Fibroblast of lung (primary cell): Measurements from ENCODE around the gene BIRC5. TPM values are rescaled to one million over a fixed set of nuclear protein-coding genes. Genes with fewer than 3 reads are reported as not detected.

ENCODE experiments used
- DNase-seq, 2 donors: peaks; one replicate each; pipeline versions ENCODE4 v3.0.0 to v3.0.0-alpha.2; 2010; ENCODE audit warnings: low read depth in 2 of 2
- H2AFZ ChIP-seq: 2 replicates; pipeline ENCODE4 v1.5.1; 2012; ENCODE audit warnings: low read length, control low read depth, inconsistent platforms
- H3K27ac ChIP-seq: 2 replicates; pipeline ENCODE4 v1.5.1; 2011; ENCODE audit warnings: low read length, control low read depth; ENCODE audit not compliant: insufficient read depth
- H3K27me3 ChIP-seq: 2 replicates; pipeline ENCODE4 v1.5.1; 2011; ENCODE audit warnings: mild to moderate bottlenecking, low read length; ENCODE audit not compliant: control insufficient read depth, insufficient read depth
- H3K36me3 ChIP-seq: 2 replicates; pipeline ENCODE4 v1.5.1; 2011; ENCODE audit warnings: low read length; ENCODE audit not compliant: control insufficient read depth, insufficient read depth
- H3K4me1 ChIP-seq: 2 replicates; pipeline ENCODE4 v1.5.1; 2011; ENCODE audit warnings: low read length; ENCODE audit not compliant: control insufficient read depth, insufficient read depth; ENCODE audit errors: extremely low read depth
- H3K4me2 ChIP-seq: 2 replicates; pipeline ENCODE4 v1.5.1; 2011; ENCODE audit warnings: low read length, control low read depth; ENCODE audit not compliant: insufficient read depth; ENCODE audit errors: extremely low read depth
- H3K4me3 ChIP-seq, 4 experiments: fragments of 200-600 bp in 1 of 4; sonication (generic) in 1 of 4; replicated peaks in 1 of 4; 2 replicates each; pipeline ENCODE4 v1.5.1; 2011 to 2016; ENCODE audit warnings: low read length in 4 of 4, low read depth in 3 of 4, mild to moderate bottlenecking in 3 of 4, control low read depth in 2 of 4, inconsistent platforms in 1 of 4, mixed read lengths in 1 of 4; ENCODE audit not compliant: insufficient read depth in 1 of 4; ENCODE audit errors: control extremely low read depth in 1 of 4
- H3K79me2 ChIP-seq: 2 replicates; pipeline ENCODE4 v1.5.1; 2012; ENCODE audit warnings: mild to moderate bottlenecking, low read length, inconsistent platforms; ENCODE audit not compliant: control insufficient read depth, insufficient read depth
- H3K9ac ChIP-seq: 2 replicates; pipeline ENCODE4 v1.5.1; 2011; ENCODE audit warnings: mild to moderate bottlenecking, low read length, control low read depth; ENCODE audit not compliant: insufficient read depth
- H3K9me3 ChIP-seq: 2 replicates; pipeline ENCODE4 v1.5.1; 2012; ENCODE audit warnings: low read depth, low read length; ENCODE audit not compliant: control insufficient read depth, insufficient read depth
- H4K20me1 ChIP-seq: 2 replicates; pipeline ENCODE4 v1.5.1; 2011; ENCODE audit warnings: low read length; ENCODE audit not compliant: control insufficient read depth, insufficient read depth; ENCODE audit errors: extremely low read depth
- CTCF ChIP-seq, 2 donors: IDR thresholded peaks in 1 of 2; conservative IDR thresholded peaks in 1 of 2; 1 replicate in 1 of 2; 2 replicates in 1 of 2; pipeline ENCODE4 v1.5.1; 2011 to 2012; ENCODE audit warnings: low read length in 2 of 2, control low read depth in 1 of 2, inconsistent platforms in 1 of 2, low read depth in 1 of 2, mild to moderate bottlenecking in 1 of 2
- EZH2 ChIP-seq: IDR thresholded peaks from 2 replicates; pipeline ENCODE4 v1.5.1; 2012; ENCODE audit warnings: low read length, control low read depth, mild to moderate bottlenecking; ENCODE audit errors: missing control alignments
- polyA plus RNA-seq, 2 donors: library from polyadenylated mRNA; depleted of rRNA in 1 of 2; stranded (reverse) in 1 of 2; unstranded in 1 of 2; fragments of >200 nt; gene quantifications; 2 replicates each; pipeline ENCODE4 v1.2.1, GENCODE V29; 2011 to 2012; ENCODE audit warnings: missing spikeins in 1 of 2
- total RNA-seq: library from RNA; depleted of rRNA; stranded (reverse); fragments of >200 nt; gene quantifications from 2 replicates; pipeline ENCODE4 v1.2.1, GENCODE V29; 2014

Gene BIRC5
- total and polyA plus RNA-seq, 2 donors (not counting 1 experiment from before 2014, with no cell fraction given) = 11.1 to 28.6 TPM

DNA sequence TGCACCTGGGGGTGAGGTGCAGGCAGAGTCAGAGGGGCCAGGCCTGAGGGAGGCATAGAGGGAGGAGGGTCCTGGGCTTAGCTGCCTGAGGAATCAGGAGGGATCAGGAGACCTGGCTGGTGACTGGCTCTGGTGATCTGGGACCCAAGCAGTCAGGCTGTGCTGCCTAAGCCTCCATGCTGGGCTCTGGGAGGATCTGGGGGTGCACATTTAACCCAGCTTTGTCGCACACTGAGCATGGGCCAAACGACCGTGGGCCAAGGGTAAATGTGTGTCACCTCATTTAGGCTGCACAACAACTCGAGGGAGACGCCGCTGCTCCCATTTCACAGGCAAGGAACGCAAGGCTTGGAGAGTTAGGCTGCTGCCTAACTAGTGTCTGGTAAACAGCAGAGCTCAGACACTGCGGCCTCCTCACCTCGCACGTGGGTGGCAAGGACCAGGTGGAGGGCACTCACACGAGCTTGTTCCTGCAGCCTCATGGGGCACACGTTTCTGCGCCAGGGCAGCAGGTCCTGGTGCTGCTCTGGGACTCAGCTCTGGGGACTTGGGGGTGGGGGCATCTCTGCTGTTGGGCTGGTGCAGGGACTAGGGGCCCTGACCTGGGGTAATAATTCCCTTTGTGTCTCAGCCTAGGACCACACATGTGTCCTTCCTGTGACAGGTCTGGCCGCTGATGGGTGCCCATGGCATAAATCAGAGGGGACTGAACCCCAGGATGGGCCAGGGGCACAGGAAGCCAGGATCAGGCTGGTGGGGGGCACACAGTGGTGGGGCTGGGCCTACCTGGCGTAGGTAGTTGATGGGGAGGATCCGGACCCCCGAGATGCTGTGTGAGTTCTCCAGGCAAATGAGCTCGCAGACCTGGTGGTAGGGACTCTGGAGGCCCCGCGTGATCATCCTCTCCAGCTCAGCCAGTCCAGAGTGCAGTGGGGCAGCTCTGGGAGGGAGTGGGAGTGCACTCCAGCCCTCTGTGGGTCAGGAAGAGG lies 36.1 kb downstream of the BIRC5 start:
- no peak for DNase-seq
- TF ChIP-seq EZH2 (no peak), CTCF (conservative IDR thresholded peaks at IDR 0.05 in 1 of 2, IDR thresholded peaks at IDR 0.05 in 1 of 2; ENCODE audit: low read depth in 1 of 2, low read length in 2 of 2) (no peak)
- Histone ChIP-seq H3K4me2 (no peak overlapping the region), H2AFZ (no peak overlapping the region), H3K36me3 (no peaks in the 10 kb centered on the region), H3K9me3 (no peaks in the 10 kb centered on the region), H4K20me1 (no peaks in the 10 kb centered on the region), H3K4me1 (peaks cover 4% of the 10 kb centered on the region), H3K9ac (no peak overlapping the region), H3K79me2 (no peaks in the 10 kb centered on the region), H3K27me3 (peaks cover 2% of the 10 kb centered on the region), H3K4me3 (no peak overlapping the region), H3K27ac (no peak overlapping the region)

- no peaks in the 10 kb centered on the region for H4K20me1 ChIP-seq
- no peaks in the 10 kb centered on the region for H3K79me2 ChIP-seq
- H3K27ac ChIP-seq = no peak overlapping the region
- no peak for TF ChIP-seq EZH2
- peak; percentile 82 to 92 for TF ChIP-seq CTCF (conservative IDR thresholded peaks at IDR 0.05 in 1 of 2, IDR thresholded peaks at IDR 0.05 in 1 of 2; ENCODE audit: low read depth in 1 of 2, low read length in 2 of 2)
- H3K4me1 ChIP-seq = peaks cover 4% of the 10 kb centered on the region
- peak; percentile 71 to 79 for DNase-seq
- H2AFZ ChIP-seq = no peak overlapping the region
- H3K9ac ChIP-seq = peak overlapping the region; percentile 2
- H3K4me2 ChIP-seq = no peak overlapping the region
- H3K9me3 ChIP-seq = no peaks in the 10 kb centered on the region
- H3K27me3 ChIP-seq = peaks cover 2% of the 10 kb centered on the region
- H3K36me3 ChIP-seq = no peaks in the 10 kb centered on the region
- no peak overlapping the region for H3K4me3 ChIP-seq
Measured at GRCh38 chr17:78250891-78251772, 37.1 kb downstream of the BIRC5 start.

GRCh38 chr17:78251773-78252103 lies 37.7 kb downstream of the BIRC5 start:
- peaks cover 2% of the 10 kb centered on the region for H3K27me3 ChIP-seq
- H3K4me3 ChIP-seq = no peak overlapping the region
- H3K79me2 ChIP-seq = no peaks in the 10 kb centered on the region
- H3K4me2 ChIP-seq = no peak overlapping the region
- H3K4me1 ChIP-seq = peaks cover 4% of the 10 kb centered on the region
- DNase-seq = no peak
- no peak overlapping the region for H3K27ac ChIP-seq
- no peaks in the 10 kb centered on the region for H3K9me3 ChIP-seq
- TF ChIP-seq CTCF (conservative IDR thresholded peaks at IDR 0.05 in 1 of 2, IDR thresholded peaks at IDR 0.05 in 1 of 2; ENCODE audit: low read depth in 1 of 2, low read length in 2 of 2) = no peak
- no peak for TF ChIP-seq EZH2
- H2AFZ ChIP-seq = no peak overlapping the region
- H4K20me1 ChIP-seq = no peaks in the 10 kb centered on the region
- no peak overlapping the region for H3K9ac ChIP-seq
- no peaks in the 10 kb centered on the region for H3K36me3 ChIP-seq
